Mucosa of descending colon (tissue), 3 donors: Measurements from ENCODE around the gene MRPL36. TPM values are rescaled to one million over a fixed set of nuclear protein-coding genes. Genes with fewer than 3 reads are reported as not detected.

Experiments used
- ATAC-seq: fragments of 200-7000 bp; cut with Tn5 transposase; one replicate; pipeline ENCODE4 v1.9.1; 2020; ENCODE audit warnings: mild to moderate bottlenecking, moderate library complexity
- DNase-seq, 3 donors: peaks; one replicate each; pipeline ENCODE4 v3.0.0-alpha.2; 2020
- H3K36me3 ChIP-seq: fragments of 200-600 bp; one replicate; pipeline ENCODE4 v1.8.0; 2021; ENCODE audit warnings: low read depth, mild to moderate bottlenecking
- H3K4me1 ChIP-seq: fragments of 200-600 bp; one replicate; pipeline ENCODE4 v1.8.0; 2021; ENCODE audit warnings: low read depth, mild to moderate bottlenecking
- H3K4me3 ChIP-seq: fragments of 200-600 bp; one replicate; pipeline ENCODE4 v1.8.0; 2021; ENCODE audit warnings: mild to moderate bottlenecking
- H3K9me3 ChIP-seq: fragments of 200-600 bp; one replicate; pipeline ENCODE4 v1.8.0; 2021; ENCODE audit warnings: mild to moderate bottlenecking
- CTCF ChIP-seq: fragments of 200-600 bp; IDR thresholded peaks from one replicate; pipeline ENCODE4 v1.8.0; 2022; ENCODE audit warnings: antibody characterized with exemption, mild to moderate bottlenecking
- intact Hi-C, 2 donors: fragments of 100-400 bp; cut with DNase I in 1 of 2; cut with micrococcal nuclease in 1 of 2; formaldehyde crosslinking; loops; one replicate each; pipeline versions ENCODE4 v1.11.0 to v1.11.1; 2022; cut with DNase I, micrococcal nuclease
- total RNA-seq, 3 donors: library from RNA; stranded (reverse); fragmentation: NEBNext Ultra II Directional in 2 of 3; extraction: Animal tissue kit (Norgen Biotek cat#: 25700) in 2 of 3; gene quantifications; one replicate each; pipeline versions ENCODE4 v1.2.1 to v1.2.4, GENCODE V29; 2021 to 2023
- donor health status: DM: no; HTN: no; CAD: no; lungs with moderate emphysema.
- donor health status: DM: no; HTN: no; CAD: no.
- donor health status: DM: no; HTN: yes; CAD: no.

MRPL36 gene
- total RNA-seq, 3 donors from 2014 or later: 26.3 to 41.4 (median 28.6) TPM

- H3K9me3 ChIP-seq: no peaks in the 10 kb centered on the region
- no peaks in the 10 kb centered on the region for H3K36me3 ChIP-seq
- H3K4me3 ChIP-seq: no peak overlapping the region
- intact Hi-C loops: no loop called here
- DNase-seq: no peak
- no peaks in the 10 kb centered on the region for H3K4me1 ChIP-seq
- ATAC-seq: no peak
- no peak for TF ChIP-seq CTCF
Measured at GRCh38 chr5:1780614-1780930, 19.1 kb downstream of the MRPL36 start.

GRCh38 chr5:1779782-1780613 lies 19.6 kb downstream of the MRPL36 start:
- no peak for DNase-seq
- H3K4me1 ChIP-seq: no peaks in the 10 kb centered on the region
- H3K9me3 ChIP-seq: no peaks in the 10 kb centered on the region
- H3K4me3 ChIP-seq: no peak overlapping the region
- intact Hi-C loops: no loop called here
- no peak for ATAC-seq
- no peaks in the 10 kb centered on the region for H3K36me3 ChIP-seq
- TF ChIP-seq CTCF: no peak

- DNase-seq (no peak), ATAC-seq (no peak)
- Histone ChIP-seq H3K4me3 (no peak overlapping the region), H3K9me3 (no peaks in the 10 kb centered on the region), H3K36me3 (no peaks in the 10 kb centered on the region), H3K4me1 (no peaks in the 10 kb centered on the region)
- TF ChIP-seq CTCF: no peak
- intact Hi-C loops: no loop called here
Measured at GRCh38 chr5:1779021-1779680, 20.5 kb downstream of the MRPL36 start.

- DNase-seq: no peak
- no peak for ATAC-seq
- Histone ChIP-seq H3K4me3 (no peak overlapping the region), H3K9me3 (no peaks in the 10 kb centered on the region), H3K4me1 (no peaks in the 10 kb centered on the region), H3K36me3 (no peaks in the 10 kb centered on the region)
- intact Hi-C loops: no loop called here
- TF ChIP-seq CTCF: no peak
Measured at GRCh38 chr5:1778138-1779020, 21.3 kb downstream of the MRPL36 start.

GRCh38 chr5:1777281-1778137 lies 22.1 kb downstream of the MRPL36 start:
- no peak for TF ChIP-seq CTCF
- no peak for ATAC-seq
- no peak for DNase-seq

More at GRCh38 chr5:1777281-1778137, 22.1 kb downstream of the MRPL36 start:
- no peak overlapping the region for H3K4me3 ChIP-seq
- H3K36me3 ChIP-seq: no peaks in the 10 kb centered on the region
- intact Hi-C loops: no loop called here
- no peaks in the 10 kb centered on the region for H3K9me3 ChIP-seq
- H3K4me1 ChIP-seq: no peaks in the 10 kb centered on the region
